AG04450 (cell line): ENCODE results near the gene ANO1. TPM values are rescaled to one million over a fixed set of nuclear protein-coding genes. Genes with fewer than 3 reads are reported as not detected.

Source experiments
- CTCF ChIA-PET: fragments of 300-600, 350-600 bp; formaldehyde crosslinking; extraction: SDS; loops from one replicate; lab custom pipeline; 2022; ENCODE audit warnings: antibody characterized with exemption, inconsistent platforms; lab: Charles Lee
- POLR2A ChIA-PET: fragments of 350-600 bp; formaldehyde crosslinking; extraction: SDS; loops from one replicate; lab custom pipeline; 2021; ENCODE audit warnings: antibody characterized with exemption, inconsistent platforms; lab: Yijun Ruan, JAX
- DNase-seq: peaks from one replicate; pipeline ENCODE4 v3.0.0-alpha.2; 2011; ENCODE audit warnings: low read depth, low spot score
- H3K27ac ChIP-seq: one replicate; pipeline ENCODE4 v1.5.1; 2012; ENCODE audit warnings: low read depth, low read length, control low read depth
- H3K27me3 ChIP-seq: one replicate; pipeline ENCODE4 v1.6.0; 2012; ENCODE audit warnings: low read length; ENCODE audit not compliant: control insufficient read depth, insufficient read depth
- H3K4me3 ChIP-seq: 2 replicates; pipeline ENCODE4 v1.5.1; 2011; ENCODE audit warnings: mild to moderate bottlenecking, low read depth, low read length, control low read depth
- H3K9me3 ChIP-seq: 2 replicates; pipeline ENCODE4 v1.5.1; 2012; ENCODE audit warnings: low read length; ENCODE audit not compliant: control insufficient read depth, insufficient read depth
- CTCF ChIP-seq: IDR thresholded peaks from 2 replicates; pipeline ENCODE4 v1.5.1; 2011; ENCODE audit warnings: low read depth, low read length, control low read depth, inconsistent platforms
- polyA plus RNA-seq: library from polyadenylated mRNA; depleted of rRNA; stranded (reverse); fragments of >200 nt; gene quantifications from 2 replicates; pipeline ENCODE4 v1.2.3, GENCODE V29; 2011

Gene ANO1
- polyA plus RNA-seq, 1 experiment: 10.3 TPM

DNA sequence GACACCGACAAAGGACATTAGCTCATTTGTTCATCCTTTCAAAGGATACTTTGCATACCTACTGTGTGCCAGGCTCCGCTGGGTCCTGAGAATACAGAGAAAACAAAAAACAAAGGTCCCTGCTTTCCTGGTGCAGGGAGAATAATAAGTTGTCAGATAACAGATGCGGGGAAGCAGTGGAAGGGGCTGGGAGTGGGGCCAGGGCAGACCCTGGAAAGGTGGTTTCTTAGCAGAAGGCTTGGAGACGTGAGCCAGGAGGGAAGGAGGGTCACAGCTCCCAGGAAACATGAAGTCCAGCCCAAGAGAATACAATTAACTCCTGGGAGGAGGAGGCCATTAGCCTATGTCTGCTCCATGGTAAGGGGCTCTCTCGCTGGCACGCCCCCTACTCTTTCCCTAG is 9.8 kb upstream of the ANO1 start:
- TF ChIP-seq CTCF: no peak
- POLR2A ChIA-PET: interaction anchor here (0.9 kb wide), 1 partner anchor 112 kb away, joined by 3 read pairs; no protein-coding TSS in a partner anchor

GRCh38 chr11:70068950-70069349 is 9.2 kb upstream of the ANO1 start:
- H3K27me3 ChIP-seq: peaks cover 39% of the 10 kb centered on the region
- ChIA-PET CTCF (no interaction called here), POLR2A (no interaction called here)
- TF ChIP-seq CTCF: no peak
- no peak overlapping the region for H3K4me3 ChIP-seq
- H3K27ac ChIP-seq: no peak overlapping the region
- DNase-seq: no peak
- H3K9me3 ChIP-seq: peaks cover 3% of the 10 kb centered on the region; the same call in 1 of the 2 replicates

More for the DNA sequence above, 9.8 kb upstream of the ANO1 start:
- DNase-seq: no peak
- CTCF ChIA-PET: no interaction called here
- Histone ChIP-seq H3K9me3 (peaks cover 3% of the 10 kb centered on the region; the same call in 1 of the 2 replicates), H3K4me3 (no peak overlapping the region), H3K27me3 (peaks cover 42% of the 10 kb centered on the region), H3K27ac (no peak overlapping the region)

DNA sequence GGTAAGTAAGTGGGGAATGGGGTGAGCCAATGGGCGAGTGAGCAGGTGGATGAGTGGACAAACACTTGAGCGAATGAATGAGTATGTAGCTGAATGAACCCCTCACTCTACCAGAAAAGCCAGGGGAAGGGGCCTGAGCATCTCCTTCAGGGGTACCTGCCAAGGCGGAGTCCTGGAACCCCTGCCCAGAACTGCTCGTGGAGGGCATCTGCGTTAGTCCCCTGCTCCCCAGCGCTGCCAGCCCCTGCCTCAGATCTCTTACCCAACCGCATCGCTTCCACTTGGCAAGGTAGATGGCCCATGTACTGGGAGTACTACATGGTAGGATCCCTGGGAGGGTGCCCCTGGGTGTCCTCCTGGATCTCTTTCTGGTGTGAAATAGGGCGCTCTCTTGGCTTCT is 7.4 kb upstream of the ANO1 start:
- no peak for TF ChIP-seq CTCF
- Histone ChIP-seq H3K27me3 (peaks cover 37% of the 10 kb centered on the region), H3K9me3 (peaks cover 3% of the 10 kb centered on the region; the same call in 1 of the 2 replicates), H3K4me3 (no peak overlapping the region), H3K27ac (no peak overlapping the region)
- DNase-seq: no peak
- CTCF ChIA-PET: no interaction called here
- POLR2A ChIA-PET: no interaction called here

DNA sequence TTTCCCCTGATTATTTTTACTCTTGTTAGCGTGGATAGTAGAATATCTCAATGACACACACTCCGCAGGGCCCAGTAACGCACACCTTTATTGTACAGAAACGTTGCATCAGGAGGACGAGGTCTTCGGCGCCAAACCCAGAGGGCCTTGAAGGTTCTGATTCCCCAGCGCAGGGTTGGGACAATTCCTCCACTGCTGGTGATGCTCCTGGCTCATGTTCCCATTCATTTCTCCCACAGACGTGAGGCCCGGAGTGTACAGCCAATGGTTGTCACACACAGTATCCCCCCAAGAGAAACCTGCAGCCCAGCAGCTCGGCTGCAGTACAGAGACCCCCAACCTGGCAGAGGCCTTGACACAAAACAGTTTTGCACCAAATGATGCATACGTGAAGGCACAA is 6.1 kb upstream of the ANO1 start:
- Histone ChIP-seq H3K27me3 (peaks cover 42% of the 10 kb centered on the region), H3K4me3 (no peak overlapping the region), H3K27ac (no peak overlapping the region), H3K9me3 (peaks cover 3% of the 10 kb centered on the region; the same call in 1 of the 2 replicates)
- DNase-seq: no peak
- TF ChIP-seq CTCF: no peak
- CTCF ChIA-PET: no interaction called here
- POLR2A ChIA-PET: no interaction called here

GRCh38 chr11:70072461-70072860 is 5.7 kb upstream of the ANO1 start:
- no peak for TF ChIP-seq CTCF
- H3K27ac ChIP-seq: no peak overlapping the region
- peaks cover 2% of the 10 kb centered on the region; the same call in 1 of the 2 replicates for H3K9me3 ChIP-seq
- DNase-seq: no peak
- CTCF ChIA-PET: no interaction called here
- peaks cover 44% of the 10 kb centered on the region for H3K27me3 ChIP-seq
- POLR2A ChIA-PET: no interaction called here
- no peak overlapping the region for H3K4me3 ChIP-seq
